GM21619 (cell line): ENCODE results near the gene RNF223.
A peak's percentile ranks its signal among the peaks of the same experiment; 100 is the strongest.

ENCODE experiments used
- ATAC-seq: cut with Tn5 transposase; IDR thresholded peaks from one replicate; pipeline ENCODE4 v1.9.1; 2021; ENCODE audit not compliant: unreplicated experiment

RNF223 gene

GRCh38 chr1:1073743-1074587 is at the start of gene RNF223:
Gene RNF223 (minus strand): TSS chr1:1074306. CDS start chr1:1072566, 1,740 bp downstream.
- no peak for ATAC-seq

- ATAC-seq = no peak
These were observed 48.9 kb upstream of the RNF223 start for GRCh38 chr1:1122981-1123480.

GRCh38 chr1:1122078-1122811 is 48.1 kb upstream of the RNF223 start:
- peak; percentile 56 for ATAC-seq

GRCh38 chr1:1121611-1122077 is 47.5 kb upstream of the RNF223 start:
- ATAC-seq = no peak

GRCh38 chr1:1120866-1121591 is 46.9 kb upstream of the RNF223 start:
- no peak for ATAC-seq

GRCh38 chr1:1120096-1120495 is 46.0 kb upstream of the RNF223 start:
- no peak for ATAC-seq

GRCh38 chr1:1119272-1119890 is 45.3 kb upstream of the RNF223 start:
- no peak for ATAC-seq

GRCh38 chr1:1118876-1119220 is 44.7 kb upstream of the RNF223 start:
- ATAC-seq = no peak

- ATAC-seq = no peak
These were observed 44.1 kb upstream of the RNF223 start for GRCh38 chr1:1118011-1118875.

- no peak for ATAC-seq
These were observed 43.3 kb upstream of the RNF223 start for GRCh38 chr1:1117469-1117831.

GRCh38 chr1:1116701-1117468 is 42.8 kb upstream of the RNF223 start:
- peak; percentile 6 for ATAC-seq

- peak; percentile 95 for ATAC-seq
These were observed 41.9 kb upstream of the RNF223 start, which contains the start of gene C1orf159 for GRCh38 chr1:1115786-1116700. Gene C1orf159 (minus strand): TSS chr1:1116089. CDS start chr1:1091543, 24,546 bp downstream.

GRCh38 chr1:1115136-1115785 is 41.2 kb upstream of the RNF223 start:
- ATAC-seq = no peak

- no peak for ATAC-seq
These were observed 40.3 kb upstream of the RNF223 start for GRCh38 chr1:1114431-1114830.

GRCh38 chr1:1112237-1112985 is 38.3 kb upstream of the RNF223 start:
- ATAC-seq = no peak

GRCh38 chr1:1111516-1112236 is 37.6 kb upstream of the RNF223 start:
- ATAC-seq = no peak
